SK-N-SH treated with all-trans-retinoic acid at 6 μM for 48 hours (cell line): ENCODE data around the gene ZSWIM9.

Source experiments
- ATAC-seq: fragments of 200-7000 bp; cut with Tn5 transposase; 3 replicates; pipeline ENCODE4 v1.9.1; 2020; ENCODE audit warnings: mild to moderate bottlenecking, moderate library complexity
- BACH2 ChIP-seq: fragments of 250-450 bp; sonication (Bioruptor Pico); IDR thresholded peaks from 2 replicates; pipeline ENCODE4 v1.9.0; 2021; ENCODE audit warnings: mild to moderate bottlenecking, borderline replicate concordance
- CREB5 ChIP-seq: fragments of 250-450 bp; sonication (Bioruptor Pico); IDR thresholded peaks from 2 replicates; pipeline ENCODE4 v1.5.1; 2020; ENCODE audit warnings: low read depth, mild to moderate bottlenecking, moderate library complexity
- CSDC2 ChIP-seq: fragments of 250-450 bp; sonication (Bioruptor Pico); IDR thresholded peaks from 2 replicates; pipeline ENCODE4 v1.5.0; 2020; ENCODE audit warnings: mild to moderate bottlenecking, moderate library complexity
- CSRNP3 ChIP-seq: fragments of 250-450 bp; sonication (Bioruptor Pico); IDR thresholded peaks from 2 replicates; pipeline ENCODE4 v1.5.1; 2021; ENCODE audit warnings: mild to moderate bottlenecking, moderate library complexity
- ESRRG ChIP-seq: fragments of 250-450 bp; sonication (Bioruptor Pico); IDR thresholded peaks from 2 replicates; pipeline ENCODE4 v1.6.1; 2021; ENCODE audit warnings: mild to moderate bottlenecking
- GLIS3 ChIP-seq: fragments of 250-450 bp; sonication (Bioruptor Pico); IDR thresholded peaks from 2 replicates; pipeline ENCODE4 v1.5.0; 2020; ENCODE audit warnings: mild to moderate bottlenecking, moderate library complexity
- ISL1 ChIP-seq: fragments of 250-450 bp; sonication (Bioruptor Pico); IDR thresholded peaks from 2 replicates; pipeline ENCODE4 v2.1.2; 2022; ENCODE audit warnings: mild to moderate bottlenecking, moderate library complexity
- OSR1 ChIP-seq: fragments of 250-450 bp; sonication (Bioruptor Pico); IDR thresholded peaks from 2 replicates; pipeline ENCODE4 v1.8.0; 2022; ENCODE audit warnings: moderate library complexity, mild to moderate bottlenecking, inconsistent platforms
- PATZ1 ChIP-seq: fragments of 250-450 bp; sonication (Bioruptor Pico); IDR thresholded peaks from 2 replicates; pipeline ENCODE4 v1.8.0; 2020; ENCODE audit warnings: mild to moderate bottlenecking, moderate library complexity, borderline replicate concordance
- POU6F1 ChIP-seq: fragments of 250-450 bp; sonication (Bioruptor Pico); IDR thresholded peaks from 2 replicates; pipeline ENCODE4 v1.8.0; 2021; ENCODE audit warnings: low read depth, mild to moderate bottlenecking, moderate library complexity, borderline replicate concordance
- RARB ChIP-seq: fragments of 250-450 bp; sonication (Bioruptor Pico); IDR thresholded peaks from 2 replicates; pipeline ENCODE4 v1.8.0; 2021; ENCODE audit warnings: mild to moderate bottlenecking, moderate library complexity
- SNAI2 ChIP-seq: fragments of 250-450 bp; sonication (Bioruptor Pico); IDR thresholded peaks from 2 replicates; pipeline ENCODE4 v1.5.0; 2020; ENCODE audit warnings: mild to moderate bottlenecking, moderate library complexity
- TCF4 ChIP-seq: fragments of 250-450 bp; sonication (Bioruptor Pico); IDR thresholded peaks from 2 replicates; pipeline ENCODE4 v1.8.0; 2021; ENCODE audit warnings: mild to moderate bottlenecking, moderate library complexity, borderline replicate concordance
- TOX ChIP-seq: fragments of 250-450 bp; sonication (Bioruptor Pico); IDR thresholded peaks from 2 replicates; pipeline ENCODE4 v1.8.0; 2021; ENCODE audit warnings: mild to moderate bottlenecking, moderate library complexity, borderline replicate concordance
- TSHZ2 ChIP-seq: fragments of 250-450 bp; sonication (Bioruptor Pico); IDR thresholded peaks from 2 replicates; pipeline ENCODE4 v1.5.0; 2020; ENCODE audit warnings: mild to moderate bottlenecking, moderate library complexity
- ZC3H10 ChIP-seq: fragments of 250-450 bp; sonication (Bioruptor Pico); IDR thresholded peaks from 2 replicates; pipeline ENCODE4 v1.5.1; 2021; ENCODE audit warnings: mild to moderate bottlenecking, moderate library complexity
- ZFP3 ChIP-seq: fragments of 250-450 bp; sonication (Bioruptor Pico); IDR thresholded peaks from 2 replicates; pipeline ENCODE4 v1.5.0; 2020; ENCODE audit warnings: mild to moderate bottlenecking, moderate library complexity
- ZFP30 ChIP-seq: fragments of 450-650 bp; formaldehyde crosslinking; IDR thresholded peaks from 2 replicates; pipeline ENCODE4 v1.5.0; 2022; ENCODE audit warnings: mild to moderate bottlenecking, moderate library complexity
- ZNF70 ChIP-seq: fragments of 450-650 bp; formaldehyde crosslinking; IDR thresholded peaks from 2 replicates; pipeline ENCODE4 v1.5.0; 2020; ENCODE audit warnings: mild to moderate bottlenecking, moderate library complexity
- ZNF8 ChIP-seq: fragments of 450-650 bp; formaldehyde crosslinking; IDR thresholded peaks from 2 replicates; pipeline ENCODE4 v1.5.0; 2020; ENCODE audit warnings: mild to moderate bottlenecking, moderate library complexity

ZSWIM9 gene

GRCh38 chr19:48148576-48148975 is 21.9 kb upstream of the ZSWIM9 start:
- TF ChIP-seq ISL1 (CRISPR knock-in tag) (no peak), OSR1 (CRISPR knock-in tag) (no peak), GLIS3 (CRISPR knock-in tag) (no peak), ZFP3 (no peak), POU6F1 (no peak), BACH2 (CRISPR knock-in tag) (no peak), ZFP30 (CRISPR knock-in tag) (no peak), TOX (CRISPR knock-in tag) (no peak), TCF4 (CRISPR knock-in tag) (no peak), RARB (CRISPR knock-in tag) (no peak), CREB5 (CRISPR knock-in tag) (no peak), CSDC2 (CRISPR knock-in tag) (no peak), ZNF70 (CRISPR knock-in tag) (no peak), CSRNP3 (CRISPR knock-in tag) (no peak), TSHZ2 (CRISPR knock-in tag) (no peak), PATZ1 (CRISPR knock-in tag) (no peak), SNAI2 (CRISPR knock-in tag) (no peak), ZC3H10 (no peak), ZNF8 (CRISPR knock-in tag) (no peak), ESRRG (CRISPR knock-in tag) (no peak)
- no peak for ATAC-seq

GRCh38 chr19:48149430-48149829 is 21.1 kb upstream of the ZSWIM9 start:
- no peak for ATAC-seq
- TF ChIP-seq ISL1 (CRISPR knock-in tag) (no peak), SNAI2 (CRISPR knock-in tag) (no peak), POU6F1 (no peak), ZFP30 (CRISPR knock-in tag) (no peak), TOX (CRISPR knock-in tag) (no peak), TCF4 (CRISPR knock-in tag) (no peak), CSDC2 (CRISPR knock-in tag) (no peak)

- TF ChIP-seq ESRRG (CRISPR knock-in tag), result no peak
- peak; percentile 86 for ATAC-seq
Measured at GRCh38 chr19:48152551-48152950, 17.9 kb upstream of the ZSWIM9 start.
